GM10847 (cell line): ENCODE data around the gene RAMACL.

Experiments
- POLR2A ChIP-seq: IDR thresholded peaks from 2 replicates; pipeline ENCODE4 v1.6.1; 2011; ENCODE audit not compliant: insufficient read length; ENCODE audit errors: extremely low read depth

RAMACL gene

DNA sequence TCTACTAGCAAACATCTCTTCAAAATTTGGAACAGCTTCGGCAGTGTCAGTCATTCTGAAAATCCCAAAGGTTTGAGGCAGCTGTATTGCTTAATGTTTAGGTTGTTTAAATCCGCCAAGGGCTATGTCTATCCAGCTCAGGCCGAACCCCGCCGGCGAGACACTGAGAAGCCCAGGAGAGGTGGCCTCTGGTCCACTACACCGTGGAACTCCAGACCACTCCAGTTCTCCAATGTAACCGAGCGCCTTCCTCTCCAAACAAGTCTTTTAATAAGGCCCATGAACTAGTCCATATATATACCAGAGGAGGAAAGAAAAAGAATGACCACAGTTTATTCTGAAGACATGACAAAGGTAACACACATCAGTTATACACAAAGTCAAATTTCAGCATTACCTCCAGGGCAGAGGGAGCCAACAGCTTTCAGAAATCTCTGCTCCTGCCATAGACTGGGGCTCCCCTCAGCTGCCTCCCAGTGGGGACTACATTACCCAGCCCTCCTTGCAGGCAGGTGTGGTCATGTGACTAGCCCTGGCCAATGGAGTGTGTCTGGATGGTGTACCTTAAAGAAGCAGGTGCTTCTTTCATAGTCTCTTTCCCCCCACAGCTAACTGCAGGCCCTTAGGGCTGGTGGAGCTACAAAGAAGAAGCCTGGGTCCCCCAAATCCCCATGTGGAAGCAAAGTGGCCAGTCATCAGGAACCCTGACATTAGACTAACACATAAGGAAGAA lies at the start of gene RAMACL:
Gene RAMACL (minus strand): TSS at position 255 of the 733 bp plus-strand sequence. CDS start 201 bp downstream, at position 54.
- TF ChIP-seq POLR2A: no peak

DNA sequence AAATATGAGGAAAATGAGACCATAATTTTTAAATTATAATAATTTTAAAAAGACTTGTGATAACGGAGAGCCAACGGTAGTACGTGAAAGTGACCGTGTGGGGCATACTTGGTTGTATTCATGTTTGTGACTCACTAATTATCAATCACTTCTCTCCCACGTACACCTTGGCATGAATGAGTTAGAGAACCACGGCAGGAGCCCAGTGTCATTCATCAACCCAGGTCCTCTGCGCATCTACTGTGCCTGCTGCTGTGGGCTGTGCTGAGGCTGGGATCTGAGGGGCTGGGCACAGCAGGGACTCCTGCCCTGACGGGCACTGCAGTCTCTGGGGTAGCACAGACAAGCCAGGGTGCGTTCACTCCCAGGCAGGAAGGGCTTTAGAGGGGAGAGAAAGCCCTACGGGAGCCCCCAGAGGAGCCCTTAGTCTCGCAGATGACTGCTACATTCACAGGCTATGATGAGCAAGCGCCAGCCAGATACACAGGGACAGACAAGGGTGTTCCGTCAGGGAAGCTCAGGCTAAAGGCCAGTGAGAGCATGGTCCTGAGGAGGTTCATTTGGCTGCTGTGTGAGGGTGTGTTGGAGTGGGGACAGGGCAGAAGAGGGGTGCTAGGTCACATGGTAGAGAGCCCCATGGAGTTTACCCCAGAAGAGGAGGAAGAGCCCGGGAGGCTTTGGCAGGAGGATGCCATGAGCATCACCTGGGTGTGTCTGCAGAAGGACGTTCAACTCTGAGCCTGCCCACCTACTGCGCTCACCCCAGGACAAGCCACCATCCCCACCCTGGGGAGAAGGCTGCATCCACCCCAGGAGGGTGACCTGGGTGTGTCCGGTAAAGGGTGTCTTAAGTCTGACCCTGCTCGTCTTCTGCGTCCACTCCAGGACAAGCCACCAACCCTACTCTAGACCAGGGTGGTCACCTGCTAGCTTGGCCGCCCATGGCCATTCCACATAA lies 48.8 kb upstream of the RAMACL start:
- TF ChIP-seq POLR2A: no peak

- TF ChIP-seq POLR2A: no peak
Observed at GRCh38 chr6:166633732-166634535, 47.5 kb upstream of the RAMACL start.

- TF ChIP-seq POLR2A: no peak
Observed at GRCh38 chr6:166632731-166633130, 46.3 kb upstream of the RAMACL start.

DNA sequence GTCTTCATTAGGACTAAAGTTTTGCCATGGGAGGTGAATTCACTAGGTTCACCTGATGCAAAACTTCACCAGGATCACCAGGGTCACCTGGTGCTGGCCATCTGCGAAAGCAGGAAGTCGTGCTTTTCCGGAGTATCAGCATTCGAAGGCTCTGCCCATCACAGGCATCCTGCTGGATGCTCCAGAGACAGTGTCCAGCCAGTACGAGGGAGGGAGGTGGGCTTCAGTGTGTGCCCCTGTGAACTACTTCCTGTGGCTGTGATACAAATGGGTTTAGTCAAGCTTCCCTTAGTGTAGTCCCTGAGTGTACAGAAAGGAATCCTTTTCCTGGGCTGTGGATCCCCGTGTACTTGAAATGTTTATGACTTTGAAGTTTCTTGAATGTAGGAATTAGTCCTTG lies 44.0 kb upstream of the RAMACL start:
- TF ChIP-seq POLR2A: no peak

DNA sequence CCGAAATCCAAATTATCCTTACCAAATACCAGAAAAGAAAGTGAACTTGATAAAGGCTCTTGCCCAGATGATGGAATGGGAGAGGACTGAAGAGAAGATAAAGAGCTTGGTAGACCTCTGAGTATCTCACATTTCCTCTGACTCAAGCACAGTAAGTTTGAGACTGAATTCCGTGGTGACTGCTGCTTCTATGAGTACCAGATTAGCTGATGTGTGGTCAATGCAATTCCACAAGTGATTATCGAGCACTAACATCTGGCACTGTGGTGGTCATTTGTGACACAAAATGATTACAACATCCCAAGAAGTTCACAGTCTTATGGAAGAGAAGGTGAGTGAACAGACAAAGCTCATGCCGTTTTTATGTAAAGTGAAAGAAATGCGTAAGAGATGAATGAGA lies 43.1 kb upstream of the RAMACL start:
- TF ChIP-seq POLR2A: no peak

DNA sequence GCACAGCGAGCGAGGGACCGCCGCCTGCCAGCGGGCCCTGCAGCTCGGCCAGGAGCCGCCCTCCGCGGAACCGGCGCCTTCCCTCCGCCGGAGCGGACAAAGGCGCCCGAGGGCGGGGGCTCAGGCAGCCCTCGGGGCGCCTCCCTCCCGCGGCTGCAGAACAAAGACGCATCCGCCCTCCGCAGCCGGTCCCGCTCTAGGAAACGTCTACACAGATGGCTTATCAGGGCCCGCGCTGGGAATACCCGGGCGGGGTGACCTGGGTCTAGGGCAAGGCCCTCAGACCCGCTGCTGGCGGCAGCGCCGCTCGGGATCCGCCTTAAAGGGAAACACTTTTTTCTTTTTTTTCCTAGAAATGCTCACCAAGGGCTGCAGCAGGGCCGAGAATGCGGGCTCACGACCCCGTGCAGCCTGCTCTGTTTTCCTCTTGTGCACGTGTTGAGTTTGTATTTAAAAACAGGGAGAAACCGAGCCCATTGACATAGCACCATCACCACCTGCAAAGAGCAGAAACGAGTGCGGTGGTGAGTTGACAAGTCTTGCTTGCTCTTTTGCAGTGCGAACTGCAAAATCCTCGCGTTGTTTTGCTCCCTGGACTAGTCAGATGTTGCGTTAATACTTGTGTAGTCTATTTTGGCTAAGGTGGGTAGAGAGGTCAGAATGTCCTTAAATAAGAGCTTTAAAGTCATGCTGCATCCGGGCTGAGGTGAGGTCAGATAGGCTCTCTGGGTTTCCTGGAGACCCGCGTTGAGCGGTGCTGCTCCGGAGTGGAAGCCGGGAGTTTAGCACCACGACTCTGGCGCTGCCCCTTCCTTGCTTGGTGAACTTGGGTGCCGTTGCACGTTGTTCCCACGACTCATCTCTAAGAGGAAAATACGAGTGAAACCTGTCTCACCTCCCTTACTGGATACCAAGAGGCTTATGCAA lies 41.7 kb upstream of the RAMACL start:
- no peak for TF ChIP-seq POLR2A

DNA sequence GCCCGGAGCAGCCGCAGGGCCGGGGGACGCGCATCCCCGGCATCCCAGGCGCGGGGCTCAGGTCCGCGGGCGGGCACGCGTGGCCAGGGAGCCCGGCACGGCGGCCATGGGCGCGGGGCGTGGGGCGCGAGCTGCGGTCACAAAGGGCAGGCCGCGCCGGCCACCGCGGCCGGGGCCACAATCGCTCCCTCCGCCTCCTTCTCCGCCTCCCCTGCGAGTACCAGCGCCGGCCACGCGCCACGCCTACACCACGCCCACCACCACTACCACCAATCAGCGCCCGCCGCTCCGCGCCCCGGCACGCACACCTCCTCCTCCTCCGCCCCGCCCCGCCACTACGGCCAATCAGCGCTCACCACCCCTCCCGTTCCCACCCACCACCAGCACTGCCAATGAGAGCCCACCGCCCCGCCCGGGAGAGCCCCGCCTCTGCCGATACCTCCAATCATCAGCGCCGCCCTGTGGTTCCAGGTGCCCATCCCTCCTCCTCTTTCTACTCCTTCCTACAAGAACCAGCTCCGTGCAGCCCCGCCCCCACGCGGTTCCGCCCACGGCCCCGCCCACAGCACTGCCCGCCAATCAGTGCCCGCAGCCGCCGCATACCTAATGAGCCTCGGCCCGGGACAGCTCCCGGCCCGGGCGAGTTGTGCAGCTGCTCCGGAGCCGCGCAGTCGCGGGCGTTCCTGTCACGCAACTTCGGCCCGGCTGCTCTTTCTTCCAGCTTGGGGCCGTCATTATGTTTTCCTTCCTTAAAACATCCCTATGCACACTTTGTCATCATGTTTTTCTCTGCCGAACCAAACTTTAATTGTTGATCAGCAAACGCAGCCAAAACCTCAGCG lies 40.8 kb upstream of the RAMACL start, which contains the start of gene RPS6KA2:
Gene RPS6KA2 (minus strand): TSS at position 219 of the 842 bp plus-strand sequence. CDS start 232 bp downstream, outside the sequence.
- peak; percentile 38 for TF ChIP-seq POLR2A

DNA sequence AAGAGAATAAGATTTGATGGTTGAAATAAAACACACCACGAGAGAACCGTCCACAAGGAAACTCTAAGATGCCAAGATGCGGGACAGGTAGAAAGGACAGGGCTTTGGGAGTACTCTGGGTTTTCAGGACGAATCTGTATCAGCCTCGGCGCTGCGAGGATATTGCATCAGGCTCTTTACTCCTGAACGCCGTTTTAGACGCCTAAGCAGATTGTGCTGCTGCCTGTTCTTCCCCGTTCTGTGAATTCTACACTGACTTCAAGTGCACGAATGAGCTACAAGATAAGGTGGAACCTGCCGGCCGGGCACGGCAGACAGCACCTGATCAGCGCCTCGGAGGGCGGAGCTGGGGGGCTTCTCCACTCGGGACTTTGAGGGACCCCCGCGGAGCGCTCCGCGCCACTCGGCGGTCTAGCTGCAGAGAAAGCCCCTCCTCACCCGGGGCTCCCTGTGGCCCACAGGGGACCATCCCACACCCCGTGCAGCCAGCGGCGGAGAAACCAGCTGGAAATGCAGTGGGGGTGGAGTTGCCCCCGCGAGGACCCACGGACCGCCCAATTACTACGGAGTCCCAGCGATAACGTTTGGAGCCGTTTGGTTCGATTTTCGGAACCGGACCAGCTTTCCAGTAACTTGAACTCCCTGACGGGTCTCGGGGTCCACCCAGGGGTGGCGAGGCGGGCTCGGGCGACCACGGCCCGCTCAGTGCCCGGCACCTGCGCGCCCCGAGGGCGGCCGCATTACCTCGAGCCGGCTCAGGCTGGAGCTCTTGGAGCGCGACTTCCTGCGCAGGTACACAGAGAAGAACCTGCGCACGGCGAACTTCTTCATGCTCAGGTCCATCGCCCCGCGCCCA lies 39.9 kb upstream of the RAMACL start:
- TF ChIP-seq POLR2A: no peak

GRCh38 chr6:166625356-166625755 lies 38.9 kb upstream of the RAMACL start:
- TF ChIP-seq POLR2A: no peak

- TF ChIP-seq POLR2A: no peak
Observed at GRCh38 chr6:166624275-166624674, 37.8 kb upstream of the RAMACL start.

- TF ChIP-seq POLR2A: no peak
Observed at GRCh38 chr6:166623318-166623717, 36.8 kb upstream of the RAMACL start.
